Naive thymus-derived CD4-positive, alpha-beta T cell (primary cell): ENCODE data around the gene ABHD4. TPM values are rescaled to one million over a fixed set of nuclear protein-coding genes. Genes with fewer than 3 reads are reported as not detected.

Experiments used
- ATAC-seq: fragments of 150-1000 bp; cut with Tn5 transposase; 2 replicates; pipeline ENCODE4 v1.10.0; 2021; ENCODE audit warnings: mild to moderate bottlenecking, moderate library complexity
- CTCF ChIA-PET: fragments of 350-600 bp; sonication (Branson Sonifier 250); formaldehyde crosslinking; loops from one replicate; lab custom pipeline; 2021; ENCODE audit warnings: antibody characterized with exemption; lab: Charles Lee
- POLR2A ChIA-PET: fragments of 350-600 bp; sonication (Branson Sonifier 250); formaldehyde crosslinking; loops from one replicate; lab custom pipeline; 2021; ENCODE audit warnings: antibody characterized with exemption, inconsistent platforms; lab: Charles Lee
- DNase-seq, 9 donors: peaks; one replicate each; pipeline versions ENCODE4 v3.0.0 to v3.0.0-alpha.2; 2020 to 2022; ENCODE audit warnings: mixed read lengths in 1 of 9
- H3K27ac ChIP-seq: one replicate; pipeline ENCODE4 v1.7.0; 2013; ENCODE audit warnings: mild to moderate bottlenecking, low read depth, low read length, moderate library complexity
- H3K27me3 ChIP-seq, 2 donors: one replicate each; pipeline ENCODE4 v1.7.0; 2013; ENCODE audit warnings: low read length in 2 of 2, mild to moderate bottlenecking in 2 of 2, moderate library complexity in 2 of 2; ENCODE audit not compliant: control insufficient read depth in 2 of 2, insufficient read depth in 2 of 2
- H3K36me3 ChIP-seq, 3 experiments: 1 replicate in 2 of 3; 2 replicates in 1 of 3; pipeline ENCODE4 v1.7.0; 2013; ENCODE audit warnings: low read length in 3 of 3, mild to moderate bottlenecking in 3 of 3, moderate library complexity in 1 of 3; ENCODE audit not compliant: insufficient read depth in 3 of 3, control insufficient read depth in 2 of 3
- H3K4me1 ChIP-seq, 2 donors: one replicate each; pipeline ENCODE4 v1.7.0; 2013; ENCODE audit warnings: low read length in 2 of 2, mild to moderate bottlenecking in 2 of 2, moderate library complexity in 1 of 2; ENCODE audit not compliant: control insufficient read depth in 2 of 2, insufficient read depth in 2 of 2
- H3K4me3 ChIP-seq: 2 replicates; pipeline ENCODE4 v1.7.0; 2013; ENCODE audit warnings: mild to moderate bottlenecking, low read length
- H3K9me3 ChIP-seq, 3 experiments: 1 replicate in 2 of 3; 2 replicates in 1 of 3; pipeline ENCODE4 v1.7.0; 2013; ENCODE audit warnings: low read length in 3 of 3; ENCODE audit not compliant: control insufficient read depth in 2 of 3
- H3K27ac Mint-ChIP-seq, 9 donors: one replicate each; pipeline ENCODE4 v1.8.0; 2020 to 2022; ENCODE audit warnings: mixed read lengths in 9 of 9, mild to moderate bottlenecking in 8 of 9, moderate library complexity in 5 of 9, inconsistent platforms in 2 of 9
- H3K27me3 Mint-ChIP-seq, 5 donors: one replicate each; pipeline ENCODE4 v1.8.0; 2021 to 2022; ENCODE audit warnings: mixed read lengths in 5 of 5, mild to moderate bottlenecking in 1 of 5
- H3K36me3 Mint-ChIP-seq, 5 donors: one replicate each; pipeline ENCODE4 v1.8.0; 2020 to 2022; ENCODE audit warnings: mixed read lengths in 5 of 5, mild to moderate bottlenecking in 3 of 5, inconsistent platforms in 1 of 5
- H3K4me1 Mint-ChIP-seq, 7 donors: one replicate each; pipeline ENCODE4 v1.8.0; 2020 to 2022; ENCODE audit warnings: mixed read lengths in 7 of 7, mild to moderate bottlenecking in 3 of 7, inconsistent platforms in 1 of 7
- H3K4me3 Mint-ChIP-seq, 10 donors: one replicate each; pipeline ENCODE4 v1.8.0; 2020 to 2022; ENCODE audit warnings: mild to moderate bottlenecking in 10 of 10, mixed read lengths in 10 of 10, moderate library complexity in 6 of 10, inconsistent platforms in 2 of 10
- H3K9me3 Mint-ChIP-seq, 11 donors: one replicate each; pipeline ENCODE4 v1.8.0; 2020 to 2022; ENCODE audit warnings: mixed read lengths in 11 of 11, mild to moderate bottlenecking in 4 of 11, inconsistent platforms in 1 of 11, moderate library complexity in 1 of 11
- intact Hi-C, 2 donors: fragments of 100-400 bp; cut with micrococcal nuclease; formaldehyde crosslinking; loops; one replicate each; pipeline ENCODE4 v1.15.1; 2023
- polyA plus RNA-seq, 2 donors: library from polyadenylated mRNA; unstranded; fragments of 300-500 nt; fragmentation: Illumina TruSeq; gene quantifications; one replicate each; pipeline ENCODE4 v1.2.3, GENCODE V29; 2021
- total RNA-seq, 6 experiments: library from RNA in 5 of 6; stranded (reverse) in 5 of 6; gene quantifications; 1 replicate in 5 of 6; 2 replicates in 1 of 6; pipeline ENCODE4 v1.2.3 and lab custom pipeline; 2021 to 2026

Gene ABHD4
- total and polyA plus RNA-seq, 7 experiments from 2014 or later, result 6.7 to 16.3 (median 14.4) TPM

DNA sequence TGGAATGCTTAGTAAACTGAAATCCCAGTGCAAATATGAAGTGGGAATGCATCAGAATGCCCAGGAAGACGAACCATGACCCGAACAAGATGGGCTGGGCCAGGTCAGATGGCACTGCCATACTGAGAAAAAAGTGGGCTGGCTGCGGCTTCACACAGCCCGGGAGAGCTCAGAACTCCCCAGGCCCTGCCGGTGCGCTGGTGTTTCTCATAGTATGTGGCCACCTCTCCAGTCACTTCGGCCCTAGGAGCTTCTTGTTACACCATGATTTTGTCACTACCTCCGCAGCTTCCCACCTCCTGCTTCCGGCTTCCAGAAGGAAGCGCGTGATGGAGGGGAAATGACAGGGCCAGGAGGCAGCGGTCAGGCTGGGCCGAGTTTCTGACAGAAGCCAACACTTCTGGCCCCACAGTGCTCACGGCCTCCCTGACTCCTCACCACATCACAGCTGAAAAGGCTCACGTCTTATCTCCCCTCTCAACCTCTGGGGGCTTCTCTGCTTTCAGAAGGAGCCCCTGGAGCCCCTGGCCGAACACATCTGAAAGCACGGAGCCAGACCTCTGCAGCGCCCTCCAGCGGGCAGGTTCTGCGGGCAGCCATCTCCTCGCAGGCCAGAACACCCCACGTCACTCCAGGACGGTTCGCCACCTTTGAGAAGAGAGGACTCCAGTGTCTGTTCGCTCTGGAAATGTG is 39.7 kb upstream of the ABHD4 start:
- peak overlapping the region; percentile 96 for H3K27ac ChIP-seq
- CTCF ChIA-PET, result interaction anchor here (0.8 to 8.6 kb wide), 7 partner anchors 11 to 595 kb away, joined by 3 to 385 read pairs (median 4); partner anchors contain the start of gene DAD1
- H3K27ac Mint-ChIP-seq, result peak overlapping the region; percentile 94 to 99 (median 99)
- DNase-seq, result peak in 2 of 9 donors; percentile 25 to 68
- peaks cover 0 to 4% (median 0%) of the 10 kb centered on the region in 5 donors for H3K27me3 Mint-ChIP-seq
- peaks cover 87 to 90% of the 10 kb centered on the region in 2 donors for H3K4me1 ChIP-seq
- peak overlapping the region; percentile 67 to 95 (median 88) for H3K4me3 Mint-ChIP-seq
- H3K9me3 ChIP-seq, result no peaks in the 10 kb centered on the region
- H3K27me3 ChIP-seq, result no peaks in the 10 kb centered on the region
- POLR2A ChIA-PET, result interaction anchor here (0.7 to 5.2 kb wide), 6 partner anchors 11 to 644 kb away, joined by 3 to 174 read pairs (median 3); no protein-coding TSS in a partner anchor
- peaks cover 0 to 11% (median 0%) of the 10 kb centered on the region in 11 donors for H3K9me3 Mint-ChIP-seq
- peaks cover 60 to 93% (median 90%) of the 10 kb centered on the region in 7 donors for H3K4me1 Mint-ChIP-seq
- no peaks in the 10 kb centered on the region for H3K36me3 ChIP-seq
- peak overlapping the region; percentile 65 for H3K4me3 ChIP-seq
- no peak for ATAC-seq
- H3K36me3 Mint-ChIP-seq, result peaks cover 0 to 18% (median 0%) of the 10 kb centered on the region in 5 donors
- intact Hi-C loops, result loop anchor here (5.0 to 10.0 kb wide), 8 partner anchors 254 to 916 kb away; no protein-coding TSS in a partner anchor

GRCh38 chr14:22559041-22559440 is 39.1 kb upstream of the ABHD4 start:
- H3K36me3 Mint-ChIP-seq, result peaks cover under 1 to 15% (median 2%) of the 10 kb centered on the region in 5 donors
- no peak for ATAC-seq
- peak overlapping the region; percentile 94 to 99 (median 99) for H3K27ac Mint-ChIP-seq
- CTCF ChIA-PET, result interaction anchor here (0.9 to 8.6 kb wide), 3 partner anchors 11 to 596 kb away, joined by 3 to 385 read pairs (median 5); no protein-coding TSS in a partner anchor
- Histone ChIP-seq H3K36me3 (peaks cover 0 to 1% (median 0%) of the 10 kb centered on the region in 3 experiments), H3K4me1 (peaks cover 87 to 90% of the 10 kb centered on the region in 2 donors), H3K27me3 (no peaks in the 10 kb centered on the region), H3K9me3 (no peaks in the 10 kb centered on the region), H3K27ac (peak overlapping the region; percentile 96), H3K4me3 (peak overlapping the region; percentile 65)
- peaks cover 56 to 94% (median 90%) of the 10 kb centered on the region in 7 donors for H3K4me1 Mint-ChIP-seq
- peaks cover 0 to 4% (median 0%) of the 10 kb centered on the region in 5 donors for H3K27me3 Mint-ChIP-seq
- intact Hi-C loops, result loop anchor here (5.0 to 10.0 kb wide), 8 partner anchors 254 to 917 kb away; no protein-coding TSS in a partner anchor
- DNase-seq, result no peak
- POLR2A ChIA-PET, result interaction anchor here (0.6 to 5.2 kb wide), 6 partner anchors 10 to 710 kb away, joined by 3 to 174 read pairs (median 4); no protein-coding TSS in a partner anchor
- H3K9me3 Mint-ChIP-seq, result peaks cover 0 to 11% (median 0%) of the 10 kb centered on the region in 11 donors
- H3K4me3 Mint-ChIP-seq, result peak overlapping the region; percentile 49 to 95 (median 88)

GRCh38 chr14:22560662-22561365 is 37.3 kb upstream of the ABHD4 start:
- intact Hi-C loops, result loop anchor here (1.0 to 5.0 kb wide), 3 partner anchors 9 to 1294 kb away; partner anchors contain the start of genes DAD1 (in 1 of the 2) and HNRNPC (in 1 of the 2)
- H3K27me3 Mint-ChIP-seq, result peaks cover 0 to 4% (median 0%) of the 10 kb centered on the region in 5 donors
- peaks cover 0 to 9% (median 5%) of the 10 kb centered on the region in 3 experiments for H3K36me3 ChIP-seq
- CTCF ChIA-PET, result interaction anchor here (0.6 to 8.6 kb wide), 13 partner anchors 9 to 697 kb away, joined by 3 to 385 read pairs (median 3); no protein-coding TSS in a partner anchor
- H3K9me3 ChIP-seq, result no peaks in the 10 kb centered on the region
- ATAC-seq (no peak), DNase-seq (peak in 2 of 9 donors; percentile 33 to 34)
- peaks cover 87 to 91% of the 10 kb centered on the region in 2 donors for H3K4me1 ChIP-seq
- peak overlapping the region; percentile 1 for H3K4me3 ChIP-seq
- peaks cover 62 to 96% (median 92%) of the 10 kb centered on the region in 7 donors for H3K4me1 Mint-ChIP-seq
- no peaks in the 10 kb centered on the region for H3K27me3 ChIP-seq
- peak overlapping the region; percentile 63 to 83 (median 76) for H3K4me3 Mint-ChIP-seq
- H3K27ac ChIP-seq, result peak overlapping the region; percentile 85
- peak overlapping the region; percentile 94 to 99 (median 99) for H3K27ac Mint-ChIP-seq
- POLR2A ChIA-PET, result interaction anchor here (0.6 to 11.7 kb wide), 29 partner anchors 9 to 1053 kb away, joined by 3 to 223 read pairs (median 4); partner anchors contain the start of genes DAD1 and PRMT5
- peaks cover 0 to 8% (median 0%) of the 10 kb centered on the region in 11 donors for H3K9me3 Mint-ChIP-seq
- peaks cover 6 to 22% (median 14%) of the 10 kb centered on the region in 5 donors for H3K36me3 Mint-ChIP-seq

- Mint-ChIP-seq H3K9me3 (peaks cover 0 to 5% (median 0%) of the 10 kb centered on the region in 11 donors), H3K4me1 (peaks cover 65 to 96% (median 92%) of the 10 kb centered on the region in 7 donors), H3K27ac (peak overlapping the region; percentile 94 to 99 (median 99)), H3K36me3 (peaks cover 6 to 22% (median 16%) of the 10 kb centered on the region in 5 donors), H3K27me3 (peaks cover 0 to 1% (median 0%) of the 10 kb centered on the region in 5 donors), H3K4me3 (peak overlapping the region; percentile 63 to 83 (median 76))
- Histone ChIP-seq H3K27ac (peak overlapping the region; percentile 85), H3K36me3 (peaks cover 0 to 9% (median 5%) of the 10 kb centered on the region in 3 experiments), H3K9me3 (no peaks in the 10 kb centered on the region), H3K4me3 (peak overlapping the region; percentile 6), H3K27me3 (no peaks in the 10 kb centered on the region), H3K4me1 (peaks cover 89 to 93% of the 10 kb centered on the region in 2 donors)
- DNase-seq (no peak), ATAC-seq (no peak)
- ChIA-PET POLR2A (interaction anchor here (0.7 to 11.7 kb wide), 25 partner anchors 8 to 812 kb away, joined by 3 to 223 read pairs (median 4); partner anchors contain the start of genes DAD1 and PRMT5), CTCF (interaction anchor here (0.9 to 8.6 kb wide), 7 partner anchors 8 to 697 kb away, joined by 3 to 385 read pairs (median 3); no protein-coding TSS in a partner anchor)
- intact Hi-C loops, result loop anchor here (1.0 to 5.0 kb wide), 3 partner anchors 9 to 1294 kb away; partner anchors contain the start of genes DAD1 (in 1 of the 2) and HNRNPC (in 1 of the 2)
These were observed 36.8 kb upstream of the ABHD4 start for GRCh38 chr14:22561366-22561660.

- H3K4me3 Mint-ChIP-seq, result peak overlapping the region; percentile 63 to 83 (median 76)
- peak overlapping the region; percentile 85 for H3K27ac ChIP-seq
- no peaks in the 10 kb centered on the region for H3K27me3 Mint-ChIP-seq
- H3K4me1 ChIP-seq, result peaks cover 95 to 99% of the 10 kb centered on the region in 2 donors
- peaks cover 0 to 9% (median 5%) of the 10 kb centered on the region in 3 experiments for H3K36me3 ChIP-seq
- CTCF ChIA-PET, result interaction anchor here (0.5 to 8.6 kb wide), 7 partner anchors 8 to 838 kb away, joined by 3 to 385 read pairs (median 3); no protein-coding TSS in a partner anchor
- no peaks in the 10 kb centered on the region for H3K9me3 ChIP-seq
- H3K36me3 Mint-ChIP-seq, result peaks cover 6 to 22% (median 14%) of the 10 kb centered on the region in 5 donors
- intact Hi-C loops, result loop anchor here (1.0 to 5.0 kb wide), 3 partner anchors 8 to 1295 kb away; partner anchors contain the start of genes DAD1 (in 1 of the 2) and HNRNPC (in 1 of the 2)
- ATAC-seq (peak; percentile 80), DNase-seq (peak in 8 of 9 donors; percentile 75 to 94 (median 90))
- peak overlapping the region; percentile 43 for H3K4me3 ChIP-seq
- no peaks in the 10 kb centered on the region for H3K27me3 ChIP-seq
- H3K4me1 Mint-ChIP-seq, result peaks cover 66 to 99% (median 93%) of the 10 kb centered on the region in 7 donors
- H3K27ac Mint-ChIP-seq, result peak overlapping the region; percentile 94 to 99 (median 99)
- peaks cover 0 to under 1% (median 0%) of the 10 kb centered on the region in 11 donors for H3K9me3 Mint-ChIP-seq
- POLR2A ChIA-PET, result interaction anchor here (0.6 to 11.7 kb wide), 31 partner anchors 7 to 813 kb away, joined by 3 to 223 read pairs (median 3); partner anchors contain the start of genes DAD1 and PRMT5
These were observed 36.2 kb upstream of the ABHD4 start for GRCh38 chr14:22561661-22562579.
